NCI-H146 treated with DMSO at 0.1 percent for 48 hours (cell line): ENCODE results near the gene BARX2.
"Not testable (repeated sequence)": the region's sequence is repeated elsewhere in the genome, so short reads cannot be mapped to it uniquely, and the experiment has no call there.

ENCODE experiments used
- DNase-seq: peaks from one replicate; lab custom pipeline; 2025; ENCODE audit not compliant: unreplicated experiment; lab: John Stamatoyannopoulos, UW

BARX2 gene, protein sequence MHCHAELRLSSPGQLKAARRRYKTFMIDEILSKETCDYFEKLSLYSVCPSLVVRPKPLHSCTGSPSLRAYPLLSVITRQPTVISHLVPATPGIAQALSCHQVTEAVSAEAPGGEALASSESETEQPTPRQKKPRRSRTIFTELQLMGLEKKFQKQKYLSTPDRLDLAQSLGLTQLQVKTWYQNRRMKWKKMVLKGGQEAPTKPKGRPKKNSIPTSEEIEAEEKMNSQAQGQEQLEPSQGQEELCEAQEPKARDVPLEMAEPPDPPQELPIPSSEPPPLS

GRCh38 chr11:129375751-129376657, at the start of gene BARX2:
BARX2 (plus strand) TSS chr11:129375848; CDS start chr11:129376036, 188 bp downstream.
- no peak for DNase-seq

DNA sequence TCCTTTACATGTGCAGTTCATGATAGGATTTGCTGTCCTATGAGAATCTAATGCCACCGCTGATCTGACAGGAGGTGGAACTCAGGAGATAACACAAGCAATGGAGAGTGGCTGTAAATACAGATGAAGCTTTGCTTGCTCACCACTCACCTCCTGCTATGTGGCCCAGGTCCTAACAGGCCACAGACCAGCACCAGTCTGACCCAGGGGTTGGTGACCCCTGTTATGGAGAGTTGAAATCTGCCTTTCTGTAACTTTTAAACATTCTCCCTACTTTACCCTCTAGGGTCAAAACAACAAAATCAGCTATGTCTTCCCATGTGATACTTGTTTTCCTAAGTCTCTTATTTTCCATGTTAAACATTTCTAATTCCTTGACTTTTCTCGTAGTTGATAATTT, 48.7 kb upstream of the BARX2 start:
- DNase-seq = no peak

DNA sequence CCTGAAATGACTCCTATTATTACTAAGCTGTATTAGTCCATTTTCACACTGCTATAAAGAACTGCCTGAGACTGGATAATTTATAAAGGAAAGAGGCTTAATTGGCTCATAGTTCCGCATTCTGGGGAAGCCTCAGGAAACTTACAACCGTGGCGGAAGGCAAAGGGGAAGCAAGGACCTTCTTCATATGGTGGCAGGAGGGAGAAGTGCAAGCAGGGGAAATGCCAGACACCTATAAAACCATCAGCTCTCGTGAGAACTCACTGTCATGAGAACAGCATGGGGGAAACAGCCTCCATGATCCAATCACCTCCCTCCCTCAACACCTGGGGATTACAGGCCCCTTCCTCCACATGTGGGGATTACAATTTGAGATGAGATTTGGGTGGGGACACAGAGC, 47.9 kb upstream of the BARX2 start:
- not testable (repeated sequence) for DNase-seq

GRCh38 chr11:129328756-129329155, 46.9 kb upstream of the BARX2 start:
- DNase-seq = no peak

DNA sequence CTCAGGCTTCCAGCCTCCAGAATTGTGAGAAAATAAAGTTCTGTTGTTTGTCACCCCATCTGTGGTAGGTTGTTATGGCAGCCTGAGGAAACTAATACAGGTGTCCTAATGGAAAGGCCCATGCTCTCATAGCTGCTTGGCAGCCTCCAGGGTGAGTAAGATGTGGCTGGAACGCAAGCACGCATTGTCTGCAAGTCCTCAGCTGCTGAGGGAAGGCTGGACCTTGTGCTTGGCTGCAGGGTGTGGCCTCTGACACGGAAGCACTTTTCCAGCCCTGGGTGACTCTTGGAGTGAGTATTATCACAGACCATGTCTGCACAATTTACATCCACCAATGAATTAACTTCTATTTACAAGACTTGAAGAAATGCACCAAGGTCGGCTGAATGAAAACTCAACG, 44.4 kb upstream of the BARX2 start:
- no peak for DNase-seq

GRCh38 chr11:129331871-129332274, 43.8 kb upstream of the BARX2 start:
- peak; percentile 88 for DNase-seq

DNA sequence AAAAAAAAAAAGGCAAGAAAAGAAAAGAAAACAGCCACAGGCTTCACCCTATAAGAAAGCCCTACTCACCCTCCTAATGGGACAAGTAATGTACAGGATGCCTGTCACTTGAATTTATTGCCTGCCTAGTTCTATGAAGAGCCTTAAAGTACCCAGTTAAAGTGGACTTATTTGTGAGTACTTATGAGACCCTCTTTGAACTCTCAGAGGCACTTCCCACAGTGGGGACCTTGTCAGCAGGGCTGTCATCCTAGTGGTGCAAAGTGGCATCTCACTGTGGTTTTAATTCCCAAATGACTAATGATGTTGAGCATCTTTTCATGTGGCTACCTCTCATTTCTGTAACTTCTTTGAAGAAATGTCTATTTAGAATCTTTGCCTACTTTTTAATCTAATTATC, 41.8 kb upstream of the BARX2 start:
- no peak for DNase-seq

- DNase-seq = not testable (repeated sequence)
These were observed 31.2 kb upstream of the BARX2 start for GRCh38 chr11:129344301-129344940.

GRCh38 chr11:129346916-129347315, 28.7 kb upstream of the BARX2 start:
- DNase-seq = no peak

DNA sequence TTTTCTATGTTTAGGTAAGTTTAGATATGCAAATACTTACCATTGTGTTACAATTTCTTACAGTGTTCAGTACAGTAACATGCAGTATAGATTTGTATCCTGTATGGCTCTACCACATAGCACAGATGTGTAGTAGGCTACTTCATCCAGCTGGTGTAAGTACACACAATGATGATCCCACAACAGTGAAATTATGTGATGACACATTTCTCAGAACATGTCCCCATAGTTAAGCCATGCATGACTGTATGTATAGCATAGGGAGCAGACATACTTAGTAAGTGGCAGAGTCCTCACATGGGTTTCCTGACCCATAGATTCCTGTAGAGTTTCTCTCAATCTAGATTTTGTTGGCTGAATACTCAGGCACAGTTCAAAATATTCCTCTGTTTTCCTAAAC, 26.8 kb upstream of the BARX2 start:
- no peak for DNase-seq

GRCh38 chr11:129352676-129353075, 23.0 kb upstream of the BARX2 start:
- no peak for DNase-seq

- DNase-seq = no peak
These were observed 21.0 kb upstream of the BARX2 start for GRCh38 chr11:129354691-129355090.

DNA sequence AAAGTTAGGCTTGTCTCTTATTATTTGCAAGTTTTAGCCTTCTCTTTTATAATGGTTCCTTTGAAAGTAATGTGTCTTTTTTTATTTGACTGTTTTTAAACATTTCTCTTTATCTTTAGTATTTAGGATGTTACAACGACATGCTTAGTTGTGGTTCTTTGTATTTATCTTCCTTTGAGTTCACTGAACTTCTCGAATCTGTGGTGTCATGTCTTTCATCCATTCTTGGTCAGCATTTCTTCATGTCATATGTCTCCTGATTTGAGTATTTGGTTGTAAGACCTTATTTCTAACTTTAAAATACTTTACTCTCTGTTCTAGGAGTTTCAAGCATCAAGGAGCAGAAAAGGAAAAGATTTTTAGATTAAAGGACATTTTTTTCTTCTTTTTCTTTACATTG, 15.9 kb upstream of the BARX2 start:
- no peak for DNase-seq

- peak; percentile 69 for DNase-seq
These were observed 11.4 kb upstream of the BARX2 start for GRCh38 chr11:129364143-129364654.

- no peak for DNase-seq
These were observed 9.8 kb upstream of the BARX2 start for GRCh38 chr11:129365816-129366215.

GRCh38 chr11:129366737-129367597, 8.7 kb upstream of the BARX2 start:
- no peak for DNase-seq

DNA sequence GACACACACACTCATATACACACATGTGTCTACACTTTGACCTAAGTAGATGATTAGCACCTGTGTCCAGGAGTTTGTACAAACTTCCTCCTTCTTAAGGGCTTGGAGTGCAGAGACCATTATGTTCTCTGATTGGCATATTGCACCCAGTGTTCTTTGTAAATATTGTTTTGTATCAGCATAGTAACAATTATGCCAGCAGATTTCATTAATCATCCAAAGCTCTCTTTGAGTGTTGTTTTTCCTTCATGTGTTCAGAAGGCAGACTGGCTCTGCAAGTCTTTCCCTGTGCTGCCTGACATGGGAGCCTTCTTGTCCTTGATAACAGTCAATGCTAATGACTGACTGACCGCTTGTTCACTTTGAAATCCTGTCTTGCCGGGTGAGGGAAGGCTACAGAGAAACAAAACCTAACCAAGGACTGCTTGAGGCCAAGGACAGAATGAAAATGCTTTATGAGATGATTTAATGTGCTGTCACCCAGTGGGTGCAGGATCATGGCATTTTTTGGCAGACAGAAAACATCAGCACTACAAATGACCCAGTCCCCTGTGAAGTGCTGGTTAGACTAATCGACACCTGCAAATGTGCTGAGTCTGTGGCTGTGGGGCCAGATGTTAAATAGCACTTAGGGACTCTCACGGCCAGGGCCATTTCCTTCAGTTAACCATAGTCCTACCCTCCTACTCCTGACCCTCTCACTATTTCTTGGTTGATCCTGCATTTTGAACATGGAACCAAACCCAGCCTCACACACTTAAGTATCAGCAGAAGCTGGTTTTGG, 6.6 kb upstream of the BARX2 start:
- no peak for DNase-seq

DNA sequence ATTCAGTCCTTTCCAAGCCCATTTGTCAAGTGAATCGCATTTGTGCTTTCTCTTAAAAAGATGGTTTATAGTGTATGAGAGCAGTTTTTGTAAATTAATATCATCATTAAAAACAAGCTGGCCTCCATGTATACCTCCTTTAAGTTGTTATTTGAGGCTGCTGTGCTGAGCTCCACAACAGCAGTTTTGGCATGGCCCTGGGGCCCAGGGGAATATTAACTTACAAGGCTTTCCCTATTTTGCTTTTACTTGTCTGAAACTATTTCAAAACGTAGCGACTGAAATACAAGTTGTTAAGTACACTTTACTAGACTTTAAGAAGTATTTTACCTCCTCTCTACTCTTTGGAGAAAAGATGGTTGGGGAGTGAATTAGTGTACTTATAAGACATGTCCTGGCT, 4.9 kb upstream of the BARX2 start:
- DNase-seq = no peak

GRCh38 chr11:129372609-129373488, 2.8 kb upstream of the BARX2 start:
- no peak for DNase-seq
